SU-DHL-6 (cell line): ENCODE data around the gene MPC2.
"Not testable (repeated sequence)": the region's sequence is repeated elsewhere in the genome, so short reads cannot be mapped to it uniquely, and the experiment has no call there.

Experiments
- H2AFZ ChIP-seq: fragments of 200-600 bp; sonication (generic); 2 replicates; pipeline ENCODE4 v1.6.1; 2014; ENCODE audit warnings: low read depth, mild to moderate bottlenecking, moderate library complexity, mixed read lengths, antibody characterized with exemption, low read length; ENCODE audit not compliant: severe bottlenecking
- H3F3A ChIP-seq: fragments of 200-600 bp; shearing (Covaris generic); 2 replicates; pipeline ENCODE4 v1.6.0; 2016; ENCODE audit warnings: antibody characterized with exemption, mild to moderate bottlenecking; ENCODE audit not compliant: insufficient read depth
- H3K27ac ChIP-seq: fragments of 200-600 bp; sonication (generic); 2 replicates; pipeline ENCODE4 v1.5.1; 2016; ENCODE audit warnings: low read depth, mild to moderate bottlenecking, low read length, moderate library complexity, mixed read lengths
- H3K27me3 ChIP-seq: fragments of 200-600 bp; sonication (generic), shearing (Covaris generic); 2 replicates; pipeline ENCODE4 v1.6.0; 2014; ENCODE audit warnings: mild to moderate bottlenecking, low read length
- H3K36me3 ChIP-seq: fragments of 200-600 bp; sonication (generic); 2 replicates; pipeline ENCODE4 v1.6.1; 2014; ENCODE audit warnings: mild to moderate bottlenecking, low read length, mixed read lengths
- H3K4me2 ChIP-seq: fragments of 300-600, 200-600 bp; shearing (Covaris generic), sonication (generic); 2 replicates; pipeline ENCODE4 v1.6.0; 2014; ENCODE audit warnings: low read length, low read depth, mild to moderate bottlenecking; ENCODE audit not compliant: poor library complexity, severe bottlenecking
- H3K4me3 ChIP-seq: fragments of 200-600 bp; sonication (generic); 2 replicates; pipeline ENCODE4 v1.5.1; 2014; ENCODE audit warnings: antibody characterized with exemption, low read length, mild to moderate bottlenecking, mixed read lengths; ENCODE audit not compliant: insufficient read depth, poor library complexity, severe bottlenecking
- H3K79me2 ChIP-seq: fragments of 200-600 bp; sonication (generic); 2 replicates; pipeline ENCODE4 v1.6.1; 2014; ENCODE audit warnings: mild to moderate bottlenecking, low read length, moderate library complexity; ENCODE audit not compliant: insufficient read depth
- H3K9ac ChIP-seq: fragments of 200-600 bp; sonication (generic); 2 replicates; pipeline ENCODE4 v1.7.0; 2014; ENCODE audit warnings: mild to moderate bottlenecking, low read length
- H3K9me2 ChIP-seq: fragments of 200-600 bp; sonication (generic); replicated peaks from 2 replicates; pipeline ENCODE4 v1.6.1; 2014; ENCODE audit warnings: low read length; ENCODE audit not compliant: insufficient read depth
- H3K9me3 ChIP-seq: fragments of 200-600 bp; sonication (generic); 2 replicates; pipeline ENCODE4 v1.6.1; 2014; ENCODE audit warnings: low read length, mixed read lengths; ENCODE audit not compliant: insufficient read depth
- H4K20me1 ChIP-seq: fragments of 200-600 bp; sonication (generic); 2 replicates; pipeline ENCODE4 v1.6.1; 2014; ENCODE audit warnings: low read depth, mild to moderate bottlenecking, antibody characterized with exemption, low read length, moderate library complexity, mixed read lengths
- EZH2phosphoT487 ChIP-seq: fragments of 200-600 bp; sonication (generic), shearing (Covaris generic); conservative IDR thresholded peaks from 2 replicates; pipeline ENCODE4 v1.6.1; 2018; ENCODE audit warnings: mild to moderate bottlenecking, antibody characterized with exemption, low read length, moderate library complexity, mixed read lengths
- TF ChIP-seq, protein P1 (sequence below): fragments of 200-600 bp; sonication (generic); IDR thresholded peaks from one replicate; pipeline ENCODE4 v1.5.1; 2017; ENCODE audit warnings: antibody characterized with exemption, mild to moderate bottlenecking, low read length, moderate library complexity; ENCODE audit not compliant: insufficient read depth, poor library complexity, severe bottlenecking

MPC2 gene

DNA sequence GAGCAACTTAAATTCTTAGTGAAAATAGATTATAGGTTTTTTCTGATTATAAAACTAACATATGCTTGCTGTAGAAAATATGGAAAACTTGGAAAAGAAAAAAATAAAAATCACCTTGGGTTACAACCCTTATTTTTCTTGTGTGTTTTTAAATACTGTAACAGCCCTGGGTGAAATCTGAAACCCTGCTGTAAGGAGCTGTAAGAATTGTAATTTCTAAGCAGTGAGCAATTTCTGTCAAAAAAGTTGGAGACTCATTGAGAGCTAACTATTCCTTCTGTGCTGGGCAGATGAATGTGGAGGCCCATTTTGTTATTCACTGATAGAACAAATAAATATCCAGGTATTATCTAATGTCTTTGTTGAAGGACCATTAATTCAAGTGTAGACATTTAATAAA lies 65.5 kb downstream of the MPC2 start:
- no peak overlapping the region for H2AFZ ChIP-seq
- H3K27ac ChIP-seq = no peak overlapping the region
- H4K20me1 ChIP-seq = no peaks in the 10 kb centered on the region
- TF ChIP-seq, protein P1, sequence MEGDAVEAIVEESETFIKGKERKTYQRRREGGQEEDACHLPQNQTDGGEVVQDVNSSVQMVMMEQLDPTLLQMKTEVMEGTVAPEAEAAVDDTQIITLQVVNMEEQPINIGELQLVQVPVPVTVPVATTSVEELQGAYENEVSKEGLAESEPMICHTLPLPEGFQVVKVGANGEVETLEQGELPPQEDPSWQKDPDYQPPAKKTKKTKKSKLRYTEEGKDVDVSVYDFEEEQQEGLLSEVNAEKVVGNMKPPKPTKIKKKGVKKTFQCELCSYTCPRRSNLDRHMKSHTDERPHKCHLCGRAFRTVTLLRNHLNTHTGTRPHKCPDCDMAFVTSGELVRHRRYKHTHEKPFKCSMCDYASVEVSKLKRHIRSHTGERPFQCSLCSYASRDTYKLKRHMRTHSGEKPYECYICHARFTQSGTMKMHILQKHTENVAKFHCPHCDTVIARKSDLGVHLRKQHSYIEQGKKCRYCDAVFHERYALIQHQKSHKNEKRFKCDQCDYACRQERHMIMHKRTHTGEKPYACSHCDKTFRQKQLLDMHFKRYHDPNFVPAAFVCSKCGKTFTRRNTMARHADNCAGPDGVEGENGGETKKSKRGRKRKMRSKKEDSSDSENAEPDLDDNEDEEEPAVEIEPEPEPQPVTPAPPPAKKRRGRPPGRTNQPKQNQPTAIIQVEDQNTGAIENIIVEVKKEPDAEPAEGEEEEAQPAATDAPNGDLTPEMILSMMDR = no peak
- TF ChIP-seq EZH2phosphoT487 = no peak
- H3F3A ChIP-seq = no peaks in the 10 kb centered on the region
- no peaks in the 10 kb centered on the region for H3K36me3 ChIP-seq
- no peak overlapping the region for H3K4me2 ChIP-seq
- H3K4me3 ChIP-seq = no peak overlapping the region
- no peak overlapping the region for H3K9ac ChIP-seq
- H3K79me2 ChIP-seq = no peaks in the 10 kb centered on the region
- H3K27me3 ChIP-seq = no peaks in the 10 kb centered on the region
- H3K9me3 ChIP-seq = no peaks in the 10 kb centered on the region
- H3K9me2 ChIP-seq = no peaks in the 10 kb centered on the region

DNA sequence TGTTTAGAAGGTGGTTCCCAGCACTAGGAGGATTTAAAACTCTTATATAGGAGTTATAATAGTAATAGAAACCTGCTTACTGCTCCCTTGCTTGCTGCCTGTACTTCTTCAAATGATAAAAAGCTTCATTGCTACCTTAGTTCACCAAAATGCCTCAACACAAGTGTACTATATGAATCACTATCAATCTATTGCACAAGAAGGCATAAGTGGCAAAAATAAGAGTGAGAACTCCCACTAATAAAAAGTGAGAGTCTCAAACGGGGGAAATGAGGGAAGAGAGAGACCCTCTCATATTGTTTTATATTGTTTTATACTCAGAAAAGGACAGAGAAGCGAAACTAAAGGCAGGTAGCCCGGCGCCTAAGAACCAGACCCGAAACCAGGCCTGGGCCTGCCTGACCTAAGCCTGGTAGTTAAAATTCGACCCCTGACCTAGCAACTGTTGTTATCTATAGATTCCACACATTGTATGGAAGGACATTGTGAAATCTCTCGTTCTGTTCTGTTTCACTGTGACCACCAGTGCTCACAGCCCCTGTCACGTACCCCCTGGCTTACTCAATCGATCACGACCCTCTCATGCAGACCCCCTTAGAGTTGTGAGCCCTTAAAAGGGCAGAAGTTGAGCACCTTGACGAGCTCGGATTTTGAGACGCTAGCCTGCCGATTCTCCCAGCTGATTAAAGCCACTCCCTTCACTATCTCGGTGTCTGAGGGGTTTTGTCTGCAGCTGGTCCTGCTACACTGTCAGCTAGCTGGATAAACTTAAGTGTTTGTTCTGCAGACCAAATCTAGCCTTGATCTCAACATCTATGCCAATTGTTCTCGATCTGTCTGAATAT lies 67.5 kb downstream of the MPC2 start:
- H3K4me3 ChIP-seq, H3K79me2 ChIP-seq, H3K9me3 ChIP-seq, H4K20me1 ChIP-seq, H3F3A ChIP-seq, H3K9ac ChIP-seq, H3K27ac ChIP-seq, H3K9me2 ChIP-seq, H3K27me3 ChIP-seq, H3K36me3 ChIP-seq, H2AFZ ChIP-seq, H3K4me2 ChIP-seq: not testable (repeated sequence)

DNA sequence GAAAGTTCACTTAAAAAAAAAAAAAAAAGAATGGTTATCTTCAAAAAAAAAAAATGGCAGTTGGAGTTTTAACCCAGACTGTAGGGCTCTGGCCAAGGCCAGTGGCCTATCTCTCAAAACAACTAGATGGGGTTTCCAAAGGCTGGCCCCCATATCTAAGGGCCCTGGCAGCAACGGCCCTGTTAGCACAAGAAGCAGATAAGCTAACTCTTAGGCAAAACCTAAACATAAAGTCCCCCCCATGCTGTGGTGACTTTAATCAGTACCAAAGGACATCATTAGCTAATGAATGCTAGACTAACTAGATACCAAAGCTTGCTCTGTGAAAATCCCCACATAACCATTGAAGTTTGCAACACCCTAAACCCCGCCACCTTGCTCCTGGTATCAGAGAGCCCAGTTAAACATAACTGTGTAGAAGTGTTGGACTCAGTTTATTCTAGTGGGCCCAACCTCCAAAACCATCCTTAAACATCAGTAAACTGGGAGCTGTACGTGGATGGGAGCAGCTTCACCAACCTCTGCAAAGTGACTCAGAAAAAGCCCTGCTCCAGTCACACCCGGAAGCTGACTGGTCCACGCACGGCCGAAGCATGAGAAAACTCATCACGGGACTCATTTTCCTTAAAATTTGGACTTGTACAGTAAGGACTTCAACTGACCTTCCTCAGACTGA lies 70.0 kb downstream of the MPC2 start:
- not testable (repeated sequence) for H3K27ac ChIP-seq, H3K9ac ChIP-seq, H3K79me2 ChIP-seq, H3K36me3 ChIP-seq, H2AFZ ChIP-seq, H3K4me2 ChIP-seq, H3K9me2 ChIP-seq, H3K9me3 ChIP-seq, H3K27me3 ChIP-seq, H3K4me3 ChIP-seq, H3F3A ChIP-seq, H4K20me1 ChIP-seq
